WTC11 (cell line): ENCODE data around the gene SIRT2. TPM values are rescaled to one million over a fixed set of nuclear protein-coding genes. Genes with fewer than 3 reads are reported as not detected.

ENCODE experiments used
- ATAC-seq: fragments of 200-7000 bp; cut with Tn5 transposase; 2 replicates; pipeline ENCODE4 v1.10.0; 2021; ENCODE audit warnings: mild to moderate bottlenecking, moderate library complexity
- CTCF ChIA-PET: fragments of 300-600 bp; sonication (Branson Sonifier 250); formaldehyde crosslinking; loops from one replicate; lab custom pipeline; 2021; ENCODE audit warnings: antibody characterized with exemption; lab: Charles Lee
- POLR2A ChIA-PET: fragments of 350-600 bp; sonication (Branson Sonifier 250); formaldehyde crosslinking; loops from one replicate; lab custom pipeline; 2021; ENCODE audit warnings: antibody characterized with exemption; lab: Charles Lee
- DNase-seq: peaks from one replicate; pipeline ENCODE4 v3.0.0; 2021; ENCODE audit warnings: low spot score
- H3K27ac Mint-ChIP-seq: 2 replicates; pipeline ENCODE4 v1.8.0; 2021; ENCODE audit warnings: mixed read lengths
- H3K27me3 Mint-ChIP-seq: 2 replicates; pipeline ENCODE4 v1.8.0; 2021; ENCODE audit warnings: low read depth, mild to moderate bottlenecking, moderate library complexity, mixed read lengths
- H3K36me3 Mint-ChIP-seq: 2 replicates; pipeline ENCODE4 v1.8.0; 2021; ENCODE audit warnings: mixed read lengths
- H3K4me1 Mint-ChIP-seq: 2 replicates; pipeline ENCODE4 v1.8.0; 2022; ENCODE audit warnings: mixed read lengths
- H3K4me3 Mint-ChIP-seq: 2 replicates; pipeline ENCODE4 v1.8.0; 2021; ENCODE audit warnings: mild to moderate bottlenecking, moderate library complexity, mixed read lengths
- H3K9me3 Mint-ChIP-seq: 2 replicates; pipeline ENCODE4 v1.8.0; 2021; ENCODE audit warnings: mixed read lengths
- ATF1 ChIP-seq: sonication (generic); formaldehyde crosslinking; IDR thresholded peaks from 2 replicates; pipeline ENCODE4 v1.8.1; 2023; ENCODE audit warnings: mild to moderate bottlenecking, moderate library complexity, missing genetic modification reagents
- FOXK1 ChIP-seq: sonication (generic); formaldehyde crosslinking; IDR thresholded peaks from 2 replicates; pipeline ENCODE4 v1.8.0; 2022; ENCODE audit warnings: mild to moderate bottlenecking, moderate library complexity, missing genetic modification reagents
- KAT7 ChIP-seq: sonication (generic); formaldehyde crosslinking; IDR thresholded peaks from 2 replicates; pipeline ENCODE4 v1.8.1; 2023; ENCODE audit warnings: missing genetic modification reagents, mild to moderate bottlenecking, borderline replicate concordance
- NFE2L1 ChIP-seq: sonication (generic); formaldehyde crosslinking; IDR thresholded peaks from 2 replicates; pipeline ENCODE4 v1.8.1; 2023; ENCODE audit warnings: missing genetic modification reagents
- SOX15 ChIP-seq: fragments of 250-450 bp; sonication (Bioruptor Pico); IDR thresholded peaks from 2 replicates; pipeline ENCODE4 v1.9.0; 2021; ENCODE audit warnings: mild to moderate bottlenecking
- ZNF138 ChIP-seq: sonication (generic); formaldehyde crosslinking; conservative IDR thresholded peaks from 2 replicates; pipeline ENCODE4 v1.8.1; 2022; ENCODE audit warnings: mild to moderate bottlenecking, moderate library complexity, missing genetic modification reagents
- ZNF423 ChIP-seq: fragments of 250-450 bp; sonication (Bioruptor Pico); IDR thresholded peaks from 2 replicates; pipeline ENCODE4 v2.1.2; 2022; ENCODE audit warnings: mild to moderate bottlenecking, moderate library complexity
- total RNA-seq: library from RNA; stranded (reverse); gene quantifications from 3 replicates; pipeline ENCODE4 v1.2.3, GENCODE V29; 2021
- TF ChIP-seq, protein P1 (sequence below): sonication (generic); formaldehyde crosslinking; IDR thresholded peaks from 2 replicates; pipeline ENCODE4 v1.8.1; 2023; ENCODE audit warnings: mild to moderate bottlenecking, missing genetic modification reagents, moderate library complexity
- TF ChIP-seq, protein P2 (sequence below): sonication (generic); formaldehyde crosslinking; conservative IDR thresholded peaks from 2 replicates; pipeline ENCODE4 v1.8.1; 2023; ENCODE audit warnings: mild to moderate bottlenecking, low read depth, missing genetic modification reagents, moderate library complexity
- TF ChIP-seq, protein P3 (sequence below): fragments of 200-600 bp; IDR thresholded peaks from 2 replicates; pipeline ENCODE4 v1.8.0; 2022; ENCODE audit warnings: antibody characterized with exemption
- TF ChIP-seq, protein P4 (sequence below): sonication (generic); formaldehyde crosslinking; IDR thresholded peaks from 2 replicates; pipeline ENCODE4 v1.8.1; 2022; ENCODE audit warnings: low read depth, mild to moderate bottlenecking, moderate library complexity, missing genetic modification reagents, borderline replicate concordance
- TF ChIP-seq, protein P5 (sequence below): sonication (generic); formaldehyde crosslinking; IDR thresholded peaks from 2 replicates; pipeline ENCODE4 v1.8.0; 2022; ENCODE audit warnings: mild to moderate bottlenecking, missing genetic modification reagents

The SIRT2 gene
- total RNA-seq, 1 experiment from 2014 or later, result 9.5 TPM

DNA sequence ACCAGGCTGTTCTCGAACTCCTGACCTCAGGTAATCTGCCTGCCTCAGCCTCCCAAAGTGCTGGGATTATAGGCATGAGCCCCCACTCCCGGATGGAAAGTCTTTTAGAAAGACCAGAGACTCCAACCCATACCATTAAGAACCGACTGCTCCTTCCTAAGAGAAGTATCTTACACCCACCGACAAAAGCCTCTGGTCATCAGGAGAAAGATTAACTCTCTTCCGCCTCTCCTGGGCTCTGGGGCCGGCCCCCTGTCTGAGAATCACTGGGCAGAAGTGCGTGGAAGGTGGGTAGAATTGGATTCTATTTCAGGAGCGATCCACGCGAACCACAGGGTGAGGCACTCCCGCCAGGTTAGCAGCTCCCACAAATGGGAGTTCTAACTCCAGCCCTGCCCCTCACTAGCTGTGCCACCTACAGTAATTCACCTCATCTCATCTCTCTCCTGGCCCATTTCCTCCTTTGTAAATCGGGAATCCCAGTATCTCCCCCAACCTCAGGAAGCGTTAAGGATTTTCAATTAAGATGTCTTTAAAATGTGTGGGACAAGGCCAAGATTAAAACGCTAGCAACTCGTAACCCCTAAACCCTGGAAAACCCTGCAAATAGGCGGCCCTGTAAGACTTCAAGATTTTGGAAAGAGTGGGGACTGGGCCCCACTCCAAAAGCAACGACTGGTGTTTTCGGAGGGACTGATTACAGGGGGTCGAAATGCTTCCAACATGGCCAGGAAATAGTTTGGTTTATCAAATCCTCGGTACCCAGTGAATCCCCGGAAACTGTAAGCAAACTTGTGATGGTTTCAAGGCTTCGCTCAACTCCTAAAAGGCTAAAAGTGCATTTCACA, 50.9 kb downstream of the SIRT2 start:
- CTCF ChIA-PET, result interaction anchor here (0.6 to 2.0 kb wide), 12 partner anchors 12 to 445 kb away, joined by 3 to 15 read pairs (median 4); partner anchors contain the start of genes FAM98C, MRPS12 and SARS2
- Mint-ChIP-seq H3K27ac (peak overlapping the region; percentile 97), H3K9me3 (no peaks in the 10 kb centered on the region), H3K36me3 (peaks cover 54% of the 10 kb centered on the region), H3K27me3 (no peaks in the 10 kb centered on the region; the same call in 1 of the 2 replicates), H3K4me3 (peak overlapping the region; percentile 92), H3K4me1 (peaks cover 39% of the 10 kb centered on the region)
- POLR2A ChIA-PET, result interaction anchor here (0.6 to 1.6 kb wide), 12 partner anchors 17 to 584 kb away, joined by 3 to 8 read pairs (median 4); partner anchors contain the start of genes ECH1, EIF3K, NFKBIB and SIRT2
- no peak for DNase-seq
- no peak for ATAC-seq
- no peak for TF ChIP-seq SOX15 (CRISPR knock-in tag)
- no peak for TF ChIP-seq ZNF138 (CRISPR knock-in tag)

DNA sequence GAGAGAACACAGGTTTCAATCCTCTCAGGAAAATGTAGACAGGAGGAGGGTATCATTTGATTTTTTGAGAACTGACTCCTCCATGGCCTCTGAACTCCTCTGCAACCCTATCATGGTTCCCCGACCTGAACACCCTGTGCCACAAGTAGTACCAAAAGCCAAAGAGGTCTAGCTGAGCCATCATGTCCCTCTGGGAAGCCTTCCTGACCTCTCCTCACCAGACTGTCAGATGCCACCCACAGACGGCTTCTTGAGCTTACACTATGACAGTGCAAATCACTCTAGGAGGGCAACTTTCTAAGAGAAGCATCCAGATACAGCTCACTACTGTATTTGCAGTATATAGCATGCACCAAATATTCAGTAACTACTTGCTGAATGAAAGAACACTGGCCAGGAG, 53.3 kb downstream of the SIRT2 start:
- DNase-seq (no peak), ATAC-seq (no peak)
- TF ChIP-seq, protein P1, sequence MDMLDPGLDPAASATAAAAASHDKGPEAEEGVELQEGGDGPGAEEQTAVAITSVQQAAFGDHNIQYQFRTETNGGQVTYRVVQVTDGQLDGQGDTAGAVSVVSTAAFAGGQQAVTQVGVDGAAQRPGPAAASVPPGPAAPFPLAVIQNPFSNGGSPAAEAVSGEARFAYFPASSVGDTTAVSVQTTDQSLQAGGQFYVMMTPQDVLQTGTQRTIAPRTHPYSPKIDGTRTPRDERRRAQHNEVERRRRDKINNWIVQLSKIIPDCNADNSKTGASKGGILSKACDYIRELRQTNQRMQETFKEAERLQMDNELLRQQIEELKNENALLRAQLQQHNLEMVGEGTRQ (CRISPR knock-in tag), result no peak
- TF ChIP-seq ZNF423 (CRISPR knock-in tag), result no peak
- TF ChIP-seq, protein P2, sequence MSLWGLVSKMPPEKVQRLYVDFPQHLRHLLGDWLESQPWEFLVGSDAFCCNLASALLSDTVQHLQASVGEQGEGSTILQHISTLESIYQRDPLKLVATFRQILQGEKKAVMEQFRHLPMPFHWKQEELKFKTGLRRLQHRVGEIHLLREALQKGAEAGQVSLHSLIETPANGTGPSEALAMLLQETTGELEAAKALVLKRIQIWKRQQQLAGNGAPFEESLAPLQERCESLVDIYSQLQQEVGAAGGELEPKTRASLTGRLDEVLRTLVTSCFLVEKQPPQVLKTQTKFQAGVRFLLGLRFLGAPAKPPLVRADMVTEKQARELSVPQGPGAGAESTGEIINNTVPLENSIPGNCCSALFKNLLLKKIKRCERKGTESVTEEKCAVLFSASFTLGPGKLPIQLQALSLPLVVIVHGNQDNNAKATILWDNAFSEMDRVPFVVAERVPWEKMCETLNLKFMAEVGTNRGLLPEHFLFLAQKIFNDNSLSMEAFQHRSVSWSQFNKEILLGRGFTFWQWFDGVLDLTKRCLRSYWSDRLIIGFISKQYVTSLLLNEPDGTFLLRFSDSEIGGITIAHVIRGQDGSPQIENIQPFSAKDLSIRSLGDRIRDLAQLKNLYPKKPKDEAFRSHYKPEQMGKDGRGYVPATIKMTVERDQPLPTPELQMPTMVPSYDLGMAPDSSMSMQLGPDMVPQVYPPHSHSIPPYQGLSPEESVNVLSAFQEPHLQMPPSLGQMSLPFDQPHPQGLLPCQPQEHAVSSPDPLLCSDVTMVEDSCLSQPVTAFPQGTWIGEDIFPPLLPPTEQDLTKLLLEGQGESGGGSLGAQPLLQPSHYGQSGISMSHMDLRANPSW (CRISPR knock-in tag), result no peak
- TF ChIP-seq KAT7 (CRISPR knock-in tag), result no peak
- no peak for TF ChIP-seq NFE2L1 (CRISPR knock-in tag)
- TF ChIP-seq, protein P3, sequence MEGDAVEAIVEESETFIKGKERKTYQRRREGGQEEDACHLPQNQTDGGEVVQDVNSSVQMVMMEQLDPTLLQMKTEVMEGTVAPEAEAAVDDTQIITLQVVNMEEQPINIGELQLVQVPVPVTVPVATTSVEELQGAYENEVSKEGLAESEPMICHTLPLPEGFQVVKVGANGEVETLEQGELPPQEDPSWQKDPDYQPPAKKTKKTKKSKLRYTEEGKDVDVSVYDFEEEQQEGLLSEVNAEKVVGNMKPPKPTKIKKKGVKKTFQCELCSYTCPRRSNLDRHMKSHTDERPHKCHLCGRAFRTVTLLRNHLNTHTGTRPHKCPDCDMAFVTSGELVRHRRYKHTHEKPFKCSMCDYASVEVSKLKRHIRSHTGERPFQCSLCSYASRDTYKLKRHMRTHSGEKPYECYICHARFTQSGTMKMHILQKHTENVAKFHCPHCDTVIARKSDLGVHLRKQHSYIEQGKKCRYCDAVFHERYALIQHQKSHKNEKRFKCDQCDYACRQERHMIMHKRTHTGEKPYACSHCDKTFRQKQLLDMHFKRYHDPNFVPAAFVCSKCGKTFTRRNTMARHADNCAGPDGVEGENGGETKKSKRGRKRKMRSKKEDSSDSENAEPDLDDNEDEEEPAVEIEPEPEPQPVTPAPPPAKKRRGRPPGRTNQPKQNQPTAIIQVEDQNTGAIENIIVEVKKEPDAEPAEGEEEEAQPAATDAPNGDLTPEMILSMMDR, result no peak
- TF ChIP-seq, protein P4, sequence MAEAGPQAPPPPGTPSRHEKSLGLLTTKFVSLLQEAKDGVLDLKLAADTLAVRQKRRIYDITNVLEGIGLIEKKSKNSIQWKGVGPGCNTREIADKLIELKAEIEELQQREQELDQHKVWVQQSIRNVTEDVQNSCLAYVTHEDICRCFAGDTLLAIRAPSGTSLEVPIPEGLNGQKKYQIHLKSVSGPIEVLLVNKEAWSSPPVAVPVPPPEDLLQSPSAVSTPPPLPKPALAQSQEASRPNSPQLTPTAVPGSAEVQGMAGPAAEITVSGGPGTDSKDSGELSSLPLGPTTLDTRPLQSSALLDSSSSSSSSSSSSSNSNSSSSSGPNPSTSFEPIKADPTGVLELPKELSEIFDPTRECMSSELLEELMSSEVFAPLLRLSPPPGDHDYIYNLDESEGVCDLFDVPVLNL (CRISPR knock-in tag), result no peak
- no peak for TF ChIP-seq ATF1
- TF ChIP-seq FOXK1 (CRISPR knock-in tag), result no peak
- TF ChIP-seq, protein P5, sequence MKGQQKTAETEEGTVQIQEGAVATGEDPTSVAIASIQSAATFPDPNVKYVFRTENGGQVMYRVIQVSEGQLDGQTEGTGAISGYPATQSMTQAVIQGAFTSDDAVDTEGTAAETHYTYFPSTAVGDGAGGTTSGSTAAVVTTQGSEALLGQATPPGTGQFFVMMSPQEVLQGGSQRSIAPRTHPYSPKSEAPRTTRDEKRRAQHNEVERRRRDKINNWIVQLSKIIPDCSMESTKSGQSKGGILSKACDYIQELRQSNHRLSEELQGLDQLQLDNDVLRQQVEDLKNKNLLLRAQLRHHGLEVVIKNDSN (CRISPR knock-in tag), result no peak
- Mint-ChIP-seq H3K27ac (peak overlapping the region; percentile 72), H3K4me1 (peaks cover 31% of the 10 kb centered on the region), H3K36me3 (peaks cover 78% of the 10 kb centered on the region), H3K27me3 (no peaks in the 10 kb centered on the region; the same call in 1 of the 2 replicates), H3K9me3 (no peaks in the 10 kb centered on the region), H3K4me3 (no peak overlapping the region)
- ChIA-PET POLR2A (no interaction called here), CTCF (interaction anchor here (1.4 kb wide), 1 partner anchor 77 kb away, joined by 5 read pairs; no protein-coding TSS in a partner anchor)
